T-helper 2 cell treated with Interferon-gamma antibody and Interleukin-4, amounts not matched to agents 5 μg/mL and 100 μg/mL, for 36 hours (primary cell): Measurements from ENCODE around the gene FLVCR1.
"Not testable (repeated sequence)": the region's sequence is repeated elsewhere in the genome, so short reads cannot be mapped to it uniquely, and the experiment has no call there.

Experiments
- DNase-seq: peaks from one replicate; pipeline ENCODE4 v3.0.0; 2021; ENCODE audit warnings: low spot score
- H3K27ac Mint-ChIP-seq: one replicate; pipeline ENCODE4 v1.8.0; 2021; ENCODE audit warnings: mild to moderate bottlenecking, mixed read lengths
- H3K27me3 Mint-ChIP-seq: one replicate; pipeline ENCODE4 v1.8.0; 2021; ENCODE audit warnings: low read depth, mixed read lengths
- H3K36me3 Mint-ChIP-seq: one replicate; pipeline ENCODE4 v1.8.0; 2021; ENCODE audit warnings: low read depth, mixed read lengths
- H3K4me1 Mint-ChIP-seq: one replicate; pipeline ENCODE4 v1.8.0; 2021; ENCODE audit warnings: low read depth, mixed read lengths
- H3K4me3 Mint-ChIP-seq: one replicate; pipeline ENCODE4 v1.8.0; 2022; ENCODE audit warnings: mild to moderate bottlenecking, moderate library complexity, mixed read lengths
- H3K9me3 Mint-ChIP-seq: one replicate; pipeline ENCODE4 v1.8.0; 2021; ENCODE audit warnings: mixed read lengths

FLVCR1 gene

GRCh38 chr1:212879947-212880690 lies 22.0 kb downstream of the FLVCR1 start:
- Mint-ChIP-seq H3K36me3 (peaks cover 25% of the 10 kb centered on the region), H3K27ac (no peak overlapping the region), H3K4me1 (no peaks in the 10 kb centered on the region), H3K4me3 (no peak overlapping the region), H3K9me3 (no peaks in the 10 kb centered on the region), H3K27me3 (no peaks in the 10 kb centered on the region)
- DNase-seq: no peak

- Mint-ChIP-seq H3K9me3 (no peaks in the 10 kb centered on the region), H3K36me3 (peaks cover 30% of the 10 kb centered on the region), H3K27ac (no peak overlapping the region), H3K4me1 (no peaks in the 10 kb centered on the region), H3K4me3 (no peak overlapping the region), H3K27me3 (no peaks in the 10 kb centered on the region)
- DNase-seq: no peak
These were observed 26.5 kb downstream of the FLVCR1 start for GRCh38 chr1:212884592-212884991.

- Mint-ChIP-seq H3K27me3 (no peaks in the 10 kb centered on the region), H3K36me3 (peaks cover 50% of the 10 kb centered on the region), H3K9me3 (no peaks in the 10 kb centered on the region), H3K27ac (no peak overlapping the region), H3K4me1 (no peaks in the 10 kb centered on the region), H3K4me3 (no peak overlapping the region)
- DNase-seq: no peak
These were observed 34.0 kb downstream of the FLVCR1 start for GRCh38 chr1:212892108-212892507.

GRCh38 chr1:212899845-212900244 lies 41.8 kb downstream of the FLVCR1 start:
- no peak for DNase-seq
- Mint-ChIP-seq H3K4me3 (no peak overlapping the region), H3K4me1 (no peaks in the 10 kb centered on the region), H3K9me3 (peaks cover 24% of the 10 kb centered on the region), H3K36me3 (peaks cover 48% of the 10 kb centered on the region), H3K27me3 (peaks cover 1% of the 10 kb centered on the region), H3K27ac (no peak overlapping the region)

- Mint-ChIP-seq H3K9me3 (peaks cover 24% of the 10 kb centered on the region), H3K4me3 (no peak overlapping the region)
These were observed 43.2 kb downstream of the FLVCR1 start for GRCh38 chr1:212901290-212901689.

GRCh38 chr1:212902054-212902453 lies 44.0 kb downstream of the FLVCR1 start:
- Mint-ChIP-seq H3K4me3 (no peak overlapping the region), H3K9me3 (peaks cover 24% of the 10 kb centered on the region)
- DNase-seq: no peak

More at GRCh38 chr1:212901290-212901689, 43.2 kb downstream of the FLVCR1 start:
- no peak for DNase-seq
- H3K36me3 Mint-ChIP-seq: peaks cover 38% of the 10 kb centered on the region
- H3K27me3 Mint-ChIP-seq: peaks cover 5% of the 10 kb centered on the region
- no peak overlapping the region for H3K27ac Mint-ChIP-seq
- no peaks in the 10 kb centered on the region for H3K4me1 Mint-ChIP-seq

GRCh38 chr1:212903664-212904063 lies 45.6 kb downstream of the FLVCR1 start:
- peaks cover 23% of the 10 kb centered on the region for H3K36me3 Mint-ChIP-seq
- H3K4me1 Mint-ChIP-seq: no peaks in the 10 kb centered on the region
- peaks cover 11% of the 10 kb centered on the region for H3K27me3 Mint-ChIP-seq
- H3K27ac Mint-ChIP-seq: no peak overlapping the region
- DNase-seq: no peak
- no peak overlapping the region for H3K4me3 Mint-ChIP-seq
- peaks cover 24% of the 10 kb centered on the region for H3K9me3 Mint-ChIP-seq

More at GRCh38 chr1:212902054-212902453, 44.0 kb downstream of the FLVCR1 start:
- Mint-ChIP-seq H3K27ac (no peak overlapping the region), H3K4me1 (no peaks in the 10 kb centered on the region), H3K27me3 (peaks cover 8% of the 10 kb centered on the region), H3K36me3 (peaks cover 36% of the 10 kb centered on the region)

- not testable (repeated sequence) for H3K27ac Mint-ChIP-seq, H3K36me3 Mint-ChIP-seq, H3K9me3 Mint-ChIP-seq, H3K4me1 Mint-ChIP-seq, H3K4me3 Mint-ChIP-seq, DNase-seq
- peaks cover 14% of the 10 kb centered on the region for H3K27me3 Mint-ChIP-seq
These were observed 50.0 kb downstream of the FLVCR1 start for GRCh38 chr1:212908071-212908470.

- Mint-ChIP-seq H3K27ac (no peak overlapping the region), H3K36me3 (no peaks in the 10 kb centered on the region), H3K4me3 (no peak overlapping the region), H3K9me3 (no peaks in the 10 kb centered on the region), H3K4me1 (no peaks in the 10 kb centered on the region), H3K27me3 (peaks cover 14% of the 10 kb centered on the region)
- no peak for DNase-seq
These were observed 50.9 kb downstream of the FLVCR1 start for GRCh38 chr1:212908971-212909370.

- no peak for DNase-seq
- H3K9me3 Mint-ChIP-seq: no peaks in the 10 kb centered on the region
- H3K4me3 Mint-ChIP-seq: no peak overlapping the region
- H3K36me3 Mint-ChIP-seq: no peaks in the 10 kb centered on the region
- peaks cover 14% of the 10 kb centered on the region for H3K27me3 Mint-ChIP-seq
- H3K27ac Mint-ChIP-seq: no peak overlapping the region
- no peaks in the 10 kb centered on the region for H3K4me1 Mint-ChIP-seq
These were observed 51.6 kb downstream of the FLVCR1 start for GRCh38 chr1:212909652-212910063.

- not testable (repeated sequence) for H3K27me3 Mint-ChIP-seq, H3K4me3 Mint-ChIP-seq, H3K36me3 Mint-ChIP-seq, DNase-seq, H3K9me3 Mint-ChIP-seq, H3K4me1 Mint-ChIP-seq, H3K27ac Mint-ChIP-seq
These were observed 52.1 kb downstream of the FLVCR1 start for GRCh38 chr1:212910213-212910612.

GRCh38 chr1:212913638-212914037 lies 55.6 kb downstream of the FLVCR1 start:
- H3K27ac Mint-ChIP-seq, H3K9me3 Mint-ChIP-seq, H3K36me3 Mint-ChIP-seq, DNase-seq, H3K4me1 Mint-ChIP-seq, H3K4me3 Mint-ChIP-seq: not testable (repeated sequence)
- peaks cover 12% of the 10 kb centered on the region for H3K27me3 Mint-ChIP-seq

- not testable (repeated sequence) for H3K4me3 Mint-ChIP-seq, H3K27ac Mint-ChIP-seq, H3K4me1 Mint-ChIP-seq, H3K36me3 Mint-ChIP-seq, H3K9me3 Mint-ChIP-seq, DNase-seq
- H3K27me3 Mint-ChIP-seq: peaks cover 12% of the 10 kb centered on the region
These were observed 56.0 kb downstream of the FLVCR1 start for GRCh38 chr1:212914110-212914509.

- Mint-ChIP-seq H3K27ac (no peak overlapping the region), H3K36me3 (no peaks in the 10 kb centered on the region), H3K27me3 (peaks cover 12% of the 10 kb centered on the region), H3K4me1 (no peaks in the 10 kb centered on the region), H3K9me3 (no peaks in the 10 kb centered on the region), H3K4me3 (no peak overlapping the region)
- DNase-seq: no peak
These were observed 56.7 kb downstream of the FLVCR1 start for GRCh38 chr1:212914789-212915188.
